Measurements from ENCODE around the gene DOC2A.

Gene DOC2A

GRCh38 chr16:30005341-30006094 lies 5.3 kb downstream of the DOC2A start:
- DNase-seq: peak in 7 of 58 donors; percentile 9 to 30 (median 21)

- no peak for DNase-seq
These were observed 6.0 kb downstream of the DOC2A start for GRCh38 chr16:30004811-30005242.

GRCh38 chr16:30004424-30004776 lies 6.4 kb downstream of the DOC2A start:
- no peak for DNase-seq

GRCh38 chr16:30003670-30004423 lies 7.0 kb downstream of the DOC2A start:
- DNase-seq: no peak

- no peak for DNase-seq
These were observed 8.0 kb downstream of the DOC2A start for GRCh38 chr16:30002614-30003346.

- no peak for DNase-seq
These were observed 9.8 kb downstream of the DOC2A start for GRCh38 chr16:30000735-30001631.

- no peak for DNase-seq
These were observed 11.2 kb downstream of the DOC2A start for GRCh38 chr16:29999605-30000004.

- no peak for DNase-seq
These were observed 14.0 kb downstream of the DOC2A start for GRCh38 chr16:29996766-29997250.

- peak; percentile 86 to 100 (median 97) for DNase-seq
These were observed 14.7 kb downstream of the DOC2A start, which contains the start of gene INO80E for GRCh38 chr16:29995911-29996765. INO80E (plus strand) TSS chr16:29996241; CDS start chr16:29996311, 70 bp downstream.

- peak in 56 of 58 donors; percentile 44 to 90 (median 80) for DNase-seq
These were observed 15.4 kb downstream of the DOC2A start, which contains the start of gene HIRIP3 for GRCh38 chr16:29995324-29995910. HIRIP3 (minus strand) TSS chr16:29995617; CDS start chr16:29995605, 12 bp downstream.

GRCh38 chr16:29994600-29995323 lies 16.1 kb downstream of the DOC2A start:
- DNase-seq: peak in 12 of 58 donors; percentile 47 to 65 (median 56)

GRCh38 chr16:29993903-29994599 lies 16.8 kb downstream of the DOC2A start:
- DNase-seq: no peak

GRCh38 chr16:29993191-29993902 lies 17.5 kb downstream of the DOC2A start:
- no peak for DNase-seq

- DNase-seq: peak in 1 of 58 donors; percentile 7
These were observed 18.4 kb downstream of the DOC2A start for GRCh38 chr16:29992344-29992967.

GRCh38 chr16:29991571-29991904 lies 19.3 kb downstream of the DOC2A start:
- no peak for DNase-seq

- no peak for DNase-seq
These were observed 19.8 kb downstream of the DOC2A start for GRCh38 chr16:29990883-29991570.
